ENCODE data around the gene TMC1. TPM values are rescaled to one million over a fixed set of nuclear protein-coding genes. Genes with fewer than 3 reads are reported as not detected.
"Not testable (repeated sequence)": the region's sequence is repeated elsewhere in the genome, so short reads cannot be mapped to it uniquely, and the experiment has no call there.

TMC1 gene
- total and polyA plus RNA-seq, 2 of the 8 experiments (the other 6 are each of a cell fraction or from before 2014, with no cell fraction given) = 0.95 to 0.98 TPM

- no peak for TF ChIP-seq HDAC2 (IDR thresholded peaks at IDR 0.05; ENCODE audit: borderline replicate concordance in 1 of 2, low read depth in 2 of 2, low read length in 2 of 2)
- no peak for TF ChIP-seq GABPA (IDR thresholded peaks at IDR 0.05; ENCODE audit: borderline replicate concordance, insufficient read depth, low read length)
- no peak for TF ChIP-seq EGR1 (IDR thresholded peaks at IDR 0.05; ENCODE audit: borderline replicate concordance, low read depth, low read length)
- no peak for TF ChIP-seq SAP30 (IDR thresholded peaks at IDR 0.05; ENCODE audit: insufficient read depth, insufficient replicate concordance, low read length)
- no peak for TF ChIP-seq POLR2AphosphoS5 (IDR thresholded peaks at IDR 0.05; ENCODE audit: low read depth, low read length)
- no peak for TF ChIP-seq BRCA1 (IDR thresholded peaks at IDR 0.05; ENCODE audit: low read depth, low read length)
- TF ChIP-seq SP2 (IDR thresholded peaks at IDR 0.05; ENCODE audit: low read length) = no peak
Observed at GRCh38 chr9:72509635-72510034, 11.8 kb upstream of the TMC1 start (continued).

- H3K4me1 ChIP-seq (replicated peaks in 1 of 4; ENCODE audit: control insufficient read depth in 3 of 4, insufficient read depth in 4 of 4, low read length in 3 of 4); DNase-seq (ENCODE audit: low read depth in 1 of 2, low spot score in 2 of 2); H2BK20ac ChIP-seq (ENCODE audit: low read length); H3K4ac ChIP-seq (replicated peaks; ENCODE audit: insufficient read length, low read depth, low read length); CTCF ChIA-PET (ENCODE audit: partially characterized antibody); H4K20me1 ChIP-seq (replicated peaks in 1 of 2; ENCODE audit: control insufficient read depth in 1 of 2, insufficient read depth in 2 of 2, low read length in 2 of 2); H3K79me1 ChIP-seq (ENCODE audit: low read depth, low read length); H2BK120ac ChIP-seq (replicated peaks; ENCODE audit: low read depth, low read length); H3K36me3 ChIP-seq (ENCODE audit: control insufficient read depth in 2 of 4, insufficient read depth in 4 of 4, low read length in 3 of 4); FAIRE-seq; H3K23me2 ChIP-seq (ENCODE audit: low read depth, low read length); H3K56ac ChIP-seq (replicated peaks; ENCODE audit: insufficient read length, low read depth, low read length); H4K91ac ChIP-seq (replicated peaks; ENCODE audit: insufficient read length, low read length); H3K4me2 ChIP-seq (ENCODE audit: insufficient read depth in 1 of 2, low read depth in 2 of 2, low read length in 2 of 2); POLR2A ChIA-PET (ENCODE audit: partially characterized antibody); H3K79me2 ChIP-seq (ENCODE audit: control insufficient read depth in 1 of 2, insufficient read depth in 2 of 2, low read length in 2 of 2); H3K27me3 ChIP-seq (replicated peaks in 1 of 4; ENCODE audit: control insufficient read depth in 3 of 4, extremely low read depth in 1 of 4, insufficient read depth in 3 of 4, low read length in 3 of 4); H3K18ac ChIP-seq (ENCODE audit: extremely low read depth, low read length); H4K5ac ChIP-seq (ENCODE audit: insufficient read length, low read depth, low read length); H3K27ac ChIP-seq (ENCODE audit: low read depth, low read length); H2AK5ac ChIP-seq (ENCODE audit: low read depth, low read length); H2AFZ ChIP-seq (ENCODE audit: low read length); H3K23ac ChIP-seq (ENCODE audit: insufficient read length); H2BK12ac ChIP-seq (ENCODE audit: low read depth, low read length); H3K9me3 ChIP-seq (ENCODE audit: insufficient read depth in 2 of 2, low read depth in 1 of 2, low read length in 1 of 2); H3K4me3 ChIP-seq (ENCODE audit: extremely low read depth in 1 of 4, insufficient read depth in 2 of 4, low read depth in 3 of 4, low read length in 4 of 4); H3K9ac ChIP-seq (replicated peaks in 1 of 4; ENCODE audit: extremely low read depth in 1 of 4, low read depth in 3 of 4, low read length in 3 of 4); H3K14ac ChIP-seq (ENCODE audit: insufficient read length); H2BK5ac ChIP-seq (ENCODE audit: low read depth, low read length); H4K8ac ChIP-seq (ENCODE audit: extremely low read depth, insufficient read depth, low read length); H2BK15ac ChIP-seq (ENCODE audit: low read length): not testable (repeated sequence)
- 94% methylated on average over 9 of the region's 9 CpGs; no CpG with 5 or more reads in 1 of the 2 experiments for WGBS, 2 experiments (ENCODE audit: extremely low coverage in 1 of 2, insufficient coverage in 1 of 2, insufficient read length in 1 of 2, insufficient replicate concordance in 2 of 2, low coverage in 1 of 2, low lambda C conversion rate in 2 of 2, missing lambda C conversion rate in 1 of 2)
Observed at GRCh38 chr9:72521011-72521410, 397 bp upstream of the TMC1 start.

All from H1 (cell line).